Activated CD8-positive, alpha-beta memory T cell treated with anti-CD3 and anti-CD28 coated beads, Interleukin-2, amount 50 U/mL, for 1 hour (primary cell): ENCODE results near the gene FURIN.
"Not testable (repeated sequence)": the region's sequence is repeated elsewhere in the genome, so short reads cannot be mapped to it uniquely, and the experiment has no call there.

Experiments used
- DNase-seq: peaks from one replicate; pipeline ENCODE4 v3.0.0-alpha.2; 2020; ENCODE audit errors: extremely low read depth

The FURIN gene

DNA sequence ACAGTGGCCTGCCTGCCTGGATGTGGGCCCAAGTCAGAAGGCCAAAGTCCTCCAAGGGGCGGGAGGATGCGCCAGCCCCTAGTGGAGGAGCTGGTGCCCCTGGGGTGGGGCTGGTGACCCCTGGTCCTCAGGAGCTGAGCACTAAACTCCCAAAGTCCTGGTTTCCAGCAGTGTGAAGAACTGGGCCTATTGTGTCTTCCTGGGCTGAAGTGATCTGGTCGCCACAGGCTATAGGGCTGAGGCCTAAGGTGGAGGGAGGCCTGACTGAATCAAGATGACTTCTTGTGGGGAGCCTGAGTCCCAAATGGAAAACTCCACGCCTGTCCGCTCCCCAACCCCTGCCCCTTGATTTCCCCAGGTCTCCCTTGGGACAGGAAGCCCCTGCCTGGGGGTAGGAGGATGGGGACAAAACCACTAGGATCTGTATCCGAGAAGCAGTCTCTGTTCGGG, 15.2 kb downstream of the FURIN start:
- no peak for DNase-seq

DNA sequence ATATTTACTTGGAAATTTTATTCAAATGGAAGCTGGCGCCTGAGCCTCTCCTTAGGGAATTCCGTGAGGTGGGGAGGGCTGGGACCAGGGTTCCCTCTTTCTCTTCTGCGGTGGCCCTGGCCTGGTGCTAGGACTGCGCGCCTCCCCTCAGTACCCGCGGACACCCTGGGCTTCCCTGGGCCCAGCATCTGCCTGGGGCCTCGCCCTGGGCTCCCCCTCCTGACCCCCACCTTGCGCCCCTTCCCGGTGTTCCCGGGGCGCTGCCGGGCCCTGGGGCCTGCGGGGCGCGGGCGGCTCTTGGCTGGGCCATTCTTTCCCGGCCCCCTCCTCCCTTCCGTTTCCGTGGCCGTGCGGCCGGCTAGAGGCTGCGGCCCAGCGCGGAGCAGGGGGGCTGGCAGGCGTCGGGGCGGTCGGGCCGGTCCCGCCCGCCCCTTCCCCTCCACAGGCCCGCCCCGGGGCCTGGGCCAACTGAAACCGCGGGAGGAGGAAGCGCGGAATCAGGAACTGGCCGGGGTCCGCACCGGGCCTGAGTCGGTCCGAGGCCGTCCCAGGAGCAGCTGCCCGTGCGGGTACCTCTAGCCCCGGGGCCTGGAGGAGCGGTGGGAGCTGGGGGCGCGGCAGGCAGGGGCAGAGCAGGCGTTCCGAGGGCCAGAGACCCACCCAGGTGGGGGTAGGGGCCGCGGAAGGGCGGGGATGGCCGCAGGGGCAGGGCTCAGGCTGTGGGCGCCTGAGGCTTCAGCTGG, 15.8 kb downstream of the FURIN start, which contains the start of gene FES:
TSS of gene FES (plus strand) at position 529 of the 743 bp plus-strand sequence. CDS start 542 bp downstream, outside the sequence.
- DNase-seq, result no peak

DNA sequence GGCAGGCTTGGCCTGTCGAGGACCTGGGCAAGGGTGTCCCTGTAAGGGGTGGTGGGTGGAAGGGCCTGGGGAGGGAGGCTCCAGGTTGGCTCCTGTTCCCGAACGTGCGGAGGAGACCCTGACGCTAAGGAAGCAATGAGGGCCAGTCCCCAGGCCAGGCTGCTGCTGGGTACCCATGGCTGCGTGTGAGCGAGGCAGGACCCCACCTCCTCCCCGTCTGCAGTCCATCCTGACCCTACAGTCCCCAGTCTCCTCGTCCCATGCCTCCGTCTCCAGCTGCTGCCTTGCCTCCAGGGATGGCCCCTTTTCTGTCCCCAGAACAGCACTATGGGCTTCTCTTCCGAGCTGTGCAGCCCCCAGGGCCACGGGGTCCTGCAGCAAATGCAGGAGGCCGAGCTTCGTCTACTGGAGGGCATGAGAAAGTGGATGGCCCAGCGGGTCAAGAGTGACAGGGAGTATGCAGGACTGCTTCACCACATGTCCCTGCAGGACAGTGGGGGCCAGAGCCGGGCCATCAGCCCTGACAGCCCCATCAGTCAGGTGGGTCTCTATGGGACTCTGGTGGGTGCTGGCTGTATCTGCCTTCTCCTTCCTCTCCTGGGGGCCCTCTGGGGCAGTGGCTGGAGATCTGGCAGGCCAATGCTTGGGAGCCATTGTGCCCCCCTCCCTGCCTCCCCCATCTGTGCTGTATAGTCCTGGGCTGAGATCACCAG, 16.5 kb downstream of the FURIN start:
- no peak for DNase-seq

DNA sequence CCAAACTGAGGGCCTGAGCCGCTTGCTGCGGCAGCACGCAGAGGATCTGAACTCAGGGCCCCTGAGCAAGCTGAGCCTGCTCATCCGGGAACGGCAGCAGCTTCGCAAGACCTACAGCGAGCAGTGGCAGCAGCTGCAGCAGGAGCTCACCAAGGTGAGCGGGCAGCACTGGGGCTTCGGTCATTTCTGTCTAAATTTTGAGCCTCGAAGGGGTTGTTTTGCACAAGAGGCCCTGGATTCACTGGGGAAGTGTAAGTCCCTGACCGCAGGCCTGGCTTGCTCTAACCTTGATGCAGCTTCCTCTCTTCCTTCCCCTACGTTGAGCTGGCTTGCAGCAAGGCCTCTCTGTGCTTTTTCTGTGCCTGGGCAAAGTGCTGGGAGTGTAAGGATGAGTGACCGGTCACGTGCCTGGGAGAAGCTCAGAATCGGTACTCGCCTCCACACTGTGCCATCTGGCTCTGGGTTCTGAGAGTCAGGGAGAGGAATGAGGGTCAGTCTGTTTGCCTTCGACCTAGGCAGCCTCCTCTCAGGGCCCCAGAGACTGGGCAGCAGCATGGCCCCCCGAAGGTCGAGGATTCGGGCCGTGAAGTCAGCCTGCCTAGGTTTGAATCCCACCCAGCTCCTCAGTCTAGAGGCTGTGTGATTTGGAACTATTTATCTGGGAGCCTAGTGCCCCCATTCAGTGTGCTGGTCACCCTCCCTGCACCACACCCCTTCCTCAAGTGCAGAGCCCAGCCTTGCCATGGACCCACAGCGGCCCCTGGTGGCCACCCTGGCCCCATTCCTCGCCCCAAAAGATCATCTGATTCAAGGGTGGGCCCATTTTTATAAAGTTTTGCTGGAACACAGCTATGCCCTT, 17.3 kb downstream of the FURIN start:
- no peak for DNase-seq

DNA sequence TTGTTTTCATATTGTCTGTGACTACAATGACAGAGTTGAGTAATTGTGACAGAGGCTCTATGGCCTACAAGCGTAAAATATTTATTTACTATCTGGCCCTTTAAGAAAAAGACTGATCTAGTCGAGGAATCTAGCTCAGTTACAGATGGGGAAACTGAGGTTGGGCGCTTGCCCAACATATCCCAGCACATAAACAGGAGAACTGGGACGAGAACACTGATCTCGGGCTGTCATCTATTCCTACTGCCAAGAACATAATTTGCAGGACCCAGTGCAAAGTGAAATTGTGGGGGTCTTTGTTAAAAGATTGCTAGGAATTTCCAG, 17.9 kb downstream of the FURIN start:
- no peak for DNase-seq

DNA sequence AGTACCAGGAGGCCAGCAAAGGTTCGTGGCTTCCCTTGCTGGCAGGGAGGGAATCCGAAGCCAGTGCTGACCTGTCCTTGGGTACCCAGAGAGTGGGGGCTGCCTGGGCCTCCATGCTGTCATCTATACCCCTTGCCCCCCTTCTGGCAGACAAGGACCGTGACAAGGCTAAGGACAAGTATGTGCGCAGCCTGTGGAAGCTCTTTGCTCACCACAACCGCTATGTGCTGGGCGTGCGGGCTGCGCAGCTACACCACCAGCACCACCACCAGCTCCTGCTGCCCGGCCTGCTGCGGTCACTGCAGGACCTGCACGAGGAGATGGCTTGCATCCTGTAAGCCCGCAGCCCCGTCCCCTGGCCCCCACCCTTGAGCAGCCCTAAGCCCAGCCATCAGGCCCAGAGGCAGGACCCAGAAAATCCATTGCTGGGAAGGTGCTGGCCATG, 18.7 kb downstream of the FURIN start:
- no peak for DNase-seq

DNA sequence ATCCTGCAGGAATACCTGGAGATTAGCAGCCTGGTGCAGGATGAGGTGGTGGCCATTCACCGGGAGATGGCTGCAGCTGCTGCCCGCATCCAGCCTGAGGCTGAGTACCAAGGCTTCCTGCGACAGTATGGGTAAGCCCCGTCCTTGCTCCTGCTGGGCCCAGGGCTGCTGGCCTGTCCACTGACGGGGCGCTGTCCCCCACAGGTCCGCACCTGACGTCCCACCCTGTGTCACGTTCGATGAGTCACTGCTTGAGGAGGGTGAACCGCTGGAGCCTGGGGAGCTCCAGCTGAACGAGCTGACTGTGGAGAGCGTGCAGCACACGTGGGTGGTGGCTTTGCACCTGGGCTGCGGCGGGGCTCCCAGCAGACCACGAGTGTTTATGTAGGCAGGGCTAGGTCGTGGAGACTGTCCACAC, 20.9 kb downstream of the FURIN start:
- no peak for DNase-seq

DNA sequence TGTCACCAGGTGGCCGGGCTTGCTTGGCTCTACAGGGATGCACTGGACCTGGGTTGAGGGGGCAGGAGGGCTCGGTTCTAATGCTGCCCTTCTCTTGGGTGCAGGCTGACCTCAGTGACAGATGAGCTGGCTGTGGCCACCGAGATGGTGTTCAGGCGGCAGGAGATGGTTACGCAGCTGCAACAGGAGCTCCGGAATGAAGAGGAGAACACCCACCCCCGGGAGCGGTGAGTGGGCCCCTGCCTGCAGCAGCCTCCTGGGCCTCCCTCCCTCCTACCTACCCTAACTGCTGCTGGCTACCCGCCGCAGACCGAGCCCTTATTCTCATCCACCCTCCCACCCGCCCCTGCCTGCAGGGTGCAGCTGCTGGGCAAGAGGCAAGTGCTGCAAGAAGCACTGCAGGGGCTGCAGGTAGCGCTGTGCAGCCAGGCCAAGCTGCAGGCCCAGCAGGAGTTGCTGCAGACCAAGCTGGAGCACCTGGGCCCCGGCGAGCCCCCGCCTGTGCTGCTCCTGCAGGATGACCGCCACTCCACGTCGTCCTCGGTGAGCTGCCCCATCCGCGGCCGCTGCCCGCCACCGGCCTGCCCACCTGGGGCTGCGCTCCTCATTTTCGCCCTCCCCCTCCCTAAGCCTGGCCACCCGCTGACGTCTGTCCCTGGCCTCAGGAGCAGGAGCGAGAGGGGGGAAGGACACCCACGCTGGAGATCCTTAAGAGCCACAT, 21.5 kb downstream of the FURIN start:
- DNase-seq, result no peak

DNA sequence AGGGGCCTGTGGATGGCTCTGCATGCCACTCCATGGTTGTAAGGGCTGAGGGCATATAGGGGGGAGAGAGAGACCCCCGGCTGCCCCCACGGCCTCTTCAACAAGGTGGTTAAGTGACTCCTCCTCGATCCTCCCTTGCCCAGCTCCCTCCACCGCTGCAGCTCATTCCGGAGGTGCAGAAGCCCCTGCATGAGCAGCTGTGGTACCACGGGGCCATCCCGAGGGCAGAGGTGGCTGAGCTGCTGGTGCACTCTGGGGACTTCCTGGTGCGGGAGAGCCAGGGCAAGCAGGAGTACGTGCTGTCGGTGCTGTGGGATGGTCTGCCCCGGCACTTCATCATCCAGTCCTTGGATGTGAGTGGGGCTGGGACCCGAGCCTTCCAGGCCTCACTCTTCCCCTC, 22.5 kb downstream of the FURIN start:
- no peak for DNase-seq

DNA sequence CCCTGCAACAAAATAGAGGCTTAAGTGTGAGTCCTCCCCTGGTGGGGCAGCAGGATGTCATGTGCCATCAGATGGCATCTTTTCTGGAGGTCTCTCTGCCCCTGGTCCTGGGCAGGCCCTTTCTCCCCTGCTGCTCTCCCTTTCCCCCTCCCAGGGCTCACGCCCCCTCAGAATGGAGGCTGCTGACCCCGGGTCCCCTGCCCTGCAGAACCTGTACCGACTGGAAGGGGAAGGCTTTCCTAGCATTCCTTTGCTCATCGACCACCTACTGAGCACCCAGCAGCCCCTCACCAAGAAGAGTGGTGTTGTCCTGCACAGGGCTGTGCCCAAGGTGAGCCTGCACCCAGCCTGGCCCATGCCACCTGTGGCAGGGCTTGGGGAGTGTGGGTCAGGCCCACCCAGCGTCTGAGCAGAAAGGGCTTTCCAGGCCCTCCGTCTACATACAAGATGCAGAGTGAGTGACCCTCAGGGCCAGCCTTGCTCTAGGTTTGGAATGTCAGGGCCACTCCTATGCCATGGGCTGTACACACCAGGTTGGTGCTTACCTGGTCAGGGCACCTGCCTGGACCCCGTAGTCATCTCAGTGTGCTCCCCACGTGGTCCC, 23.1 kb downstream of the FURIN start:
- no peak for DNase-seq

DNA sequence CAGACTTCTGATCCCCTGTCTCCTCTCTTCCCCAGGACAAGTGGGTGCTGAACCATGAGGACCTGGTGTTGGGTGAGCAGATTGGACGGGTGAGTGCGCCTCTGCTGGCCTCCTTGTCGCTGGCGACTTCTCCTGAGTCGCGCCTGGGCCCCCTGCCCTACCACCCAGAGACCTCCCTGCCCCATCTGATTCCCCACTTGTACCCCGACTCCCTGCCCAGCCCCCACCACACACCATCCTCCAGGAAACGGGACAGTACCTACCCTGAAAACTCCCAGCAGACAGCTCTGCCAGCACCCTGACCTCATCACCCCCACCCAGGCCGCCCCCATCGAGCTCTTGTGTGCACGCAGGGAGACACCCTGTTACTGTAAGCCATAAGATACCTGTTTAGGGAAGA, 23.6 kb downstream of the FURIN start:
- DNase-seq, result no peak

DNA sequence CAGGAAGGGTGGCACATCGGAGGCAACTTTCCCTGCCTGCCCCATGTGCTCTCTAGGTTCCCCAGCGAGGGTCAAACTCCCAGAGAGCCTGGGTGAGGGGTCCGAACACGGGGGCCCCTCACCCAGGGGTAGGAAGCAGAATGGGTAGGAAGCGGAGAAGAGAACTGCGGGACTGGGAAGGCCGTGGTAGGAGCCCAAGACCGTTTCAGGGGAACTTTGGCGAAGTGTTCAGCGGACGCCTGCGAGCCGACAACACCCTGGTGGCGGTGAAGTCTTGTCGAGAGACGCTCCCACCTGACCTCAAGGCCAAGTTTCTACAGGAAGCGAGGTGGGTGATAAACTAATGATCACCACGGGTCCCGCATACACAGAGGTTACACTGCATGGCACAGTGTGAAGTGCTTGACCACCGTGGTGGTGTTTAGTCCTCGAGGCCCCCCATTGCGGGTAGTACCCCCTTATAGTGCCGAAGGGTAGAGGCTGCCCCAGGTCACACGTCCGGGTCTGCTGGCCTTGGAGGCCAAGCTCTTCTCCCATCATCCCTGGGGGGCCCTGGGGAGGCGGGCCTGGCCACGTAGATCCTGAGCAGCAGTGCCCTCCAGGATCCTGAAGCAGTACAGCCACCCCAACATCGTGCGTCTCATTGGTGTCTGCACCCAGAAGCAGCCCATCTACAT, 24.2 kb downstream of the FURIN start:
- DNase-seq, result no peak

DNA sequence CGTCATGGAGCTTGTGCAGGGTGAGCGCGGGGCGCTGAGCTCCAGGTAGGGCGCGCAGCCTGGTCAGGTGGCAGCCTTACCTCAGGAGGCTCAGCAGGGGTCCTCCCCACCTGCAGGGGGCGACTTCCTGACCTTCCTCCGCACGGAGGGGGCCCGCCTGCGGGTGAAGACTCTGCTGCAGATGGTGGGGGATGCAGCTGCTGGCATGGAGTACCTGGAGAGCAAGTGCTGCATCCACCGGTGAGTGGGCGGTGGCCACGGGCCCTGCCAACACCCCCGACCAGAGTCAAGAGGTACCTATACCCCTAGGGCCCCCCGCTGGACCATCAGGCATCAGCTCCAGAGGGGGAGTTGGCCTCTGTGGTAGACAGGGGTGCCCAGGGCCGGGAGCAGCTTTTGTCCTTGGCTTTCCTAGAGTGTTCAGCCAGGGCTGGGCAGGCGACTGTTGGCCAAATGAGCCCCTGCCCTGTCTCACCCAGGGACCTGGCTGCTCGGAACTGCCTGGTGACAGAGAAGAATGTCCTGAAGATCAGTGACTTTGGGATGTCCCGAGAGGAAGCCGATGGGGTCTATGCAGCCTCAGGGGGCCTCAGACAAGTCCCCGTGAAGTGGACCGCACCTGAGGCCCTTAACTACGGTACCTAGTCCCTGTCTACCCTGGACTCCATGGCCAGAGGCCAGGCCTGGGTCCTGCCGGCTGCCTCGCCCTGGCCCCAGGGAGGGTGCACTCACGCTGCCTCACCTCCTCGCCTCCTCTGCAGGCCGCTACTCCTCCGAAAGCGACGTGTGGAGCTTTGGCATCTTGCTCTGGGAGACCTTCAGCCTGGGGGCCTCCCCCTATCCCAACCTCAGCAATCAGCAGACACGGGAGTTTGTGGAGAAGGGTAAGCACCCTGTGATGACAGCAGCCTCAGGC, 25.0 kb downstream of the FURIN start:
- DNase-seq, result no peak

DNA sequence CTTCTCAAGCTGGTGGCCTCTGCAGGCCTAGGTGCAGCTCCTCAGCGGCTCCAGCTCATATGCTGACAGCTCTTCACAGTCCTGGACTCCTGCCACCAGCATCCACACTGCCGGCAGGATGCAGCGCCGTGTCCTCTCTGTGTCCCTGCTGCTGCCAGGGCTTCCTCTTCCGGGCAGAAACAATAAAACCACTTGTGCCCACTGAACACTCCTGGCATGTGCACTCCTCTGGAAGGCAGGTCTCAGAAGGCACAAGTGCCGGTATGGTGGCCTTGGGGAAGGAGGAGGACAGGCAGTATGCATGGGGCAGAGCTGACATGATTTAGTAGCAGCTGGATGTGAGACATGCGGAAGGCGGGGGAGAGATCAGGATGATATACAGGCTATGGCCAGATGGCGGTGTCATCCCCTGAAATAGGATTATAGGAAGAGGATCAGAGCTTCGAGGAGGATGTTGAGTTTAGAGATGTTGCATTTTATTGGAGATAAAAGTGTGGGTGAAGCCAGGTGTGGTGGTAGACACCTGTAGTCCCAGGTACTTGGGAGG, 27.3 kb downstream of the FURIN start:
- no peak for DNase-seq

DNA sequence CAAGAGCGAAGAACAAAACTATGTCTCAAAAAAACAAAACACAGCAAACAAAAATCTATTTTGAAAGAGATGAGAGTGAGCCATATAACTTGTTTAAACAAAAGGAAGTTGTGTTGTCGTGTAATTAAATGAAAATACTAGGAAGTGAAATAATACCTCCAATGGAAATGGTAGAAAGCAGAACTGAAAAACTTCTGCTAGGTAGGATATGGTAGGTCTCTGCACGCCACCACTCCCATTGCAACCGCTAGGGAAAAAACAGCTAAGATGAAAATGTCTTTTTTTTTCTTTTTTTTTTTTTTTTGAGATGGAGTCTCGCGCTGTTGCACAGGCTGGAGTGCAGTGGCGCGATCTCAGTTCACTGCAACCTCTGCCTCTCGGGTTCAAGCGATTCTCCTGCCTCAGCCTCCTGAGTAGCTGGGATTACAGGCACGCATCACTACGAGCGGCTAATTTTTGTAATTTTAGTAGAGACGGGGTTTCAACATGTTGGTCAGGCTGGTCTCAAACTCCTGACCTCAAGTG, 28.8 kb downstream of the FURIN start:
- not testable (repeated sequence) for DNase-seq

DNA sequence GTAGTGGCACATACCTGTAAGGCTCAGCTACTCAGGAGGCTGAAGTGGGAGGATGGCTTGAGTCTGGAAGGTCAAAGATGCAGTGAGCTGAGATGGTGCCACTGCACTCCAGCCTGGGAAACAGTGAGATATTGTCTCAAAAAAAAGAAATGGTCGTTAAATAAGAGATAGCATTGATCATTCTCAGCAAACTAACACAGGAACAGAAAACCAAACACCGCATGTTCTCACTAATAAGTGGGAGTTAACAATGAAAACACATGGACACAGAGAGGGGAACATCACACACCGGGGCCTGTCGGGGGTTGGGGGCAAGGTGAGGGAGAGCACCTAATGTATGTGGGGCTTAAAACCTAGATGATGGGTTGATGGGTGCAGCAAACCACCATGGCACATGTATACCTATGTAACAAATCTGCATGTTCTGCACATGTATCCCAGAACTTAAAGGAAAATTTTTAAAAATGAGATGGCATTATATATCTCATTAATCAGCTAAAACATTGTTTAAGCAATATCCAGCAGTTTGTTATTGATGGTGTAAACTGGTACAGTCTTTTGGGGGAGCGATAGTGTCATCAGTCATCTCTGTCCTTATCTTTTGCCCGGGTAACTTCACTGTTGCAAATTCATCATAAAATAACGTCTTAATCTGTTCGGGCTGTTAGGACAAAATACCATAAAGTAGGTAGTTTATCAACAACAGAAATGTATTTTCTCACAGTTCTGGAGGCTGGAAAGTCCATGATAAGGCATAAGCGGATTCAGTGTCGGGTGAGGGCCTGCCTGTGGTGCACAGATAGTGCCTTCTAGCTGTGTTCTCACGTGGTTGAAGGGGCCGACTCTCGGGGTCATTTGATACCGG, 33.0 kb downstream of the FURIN start:
- no peak for DNase-seq

DNA sequence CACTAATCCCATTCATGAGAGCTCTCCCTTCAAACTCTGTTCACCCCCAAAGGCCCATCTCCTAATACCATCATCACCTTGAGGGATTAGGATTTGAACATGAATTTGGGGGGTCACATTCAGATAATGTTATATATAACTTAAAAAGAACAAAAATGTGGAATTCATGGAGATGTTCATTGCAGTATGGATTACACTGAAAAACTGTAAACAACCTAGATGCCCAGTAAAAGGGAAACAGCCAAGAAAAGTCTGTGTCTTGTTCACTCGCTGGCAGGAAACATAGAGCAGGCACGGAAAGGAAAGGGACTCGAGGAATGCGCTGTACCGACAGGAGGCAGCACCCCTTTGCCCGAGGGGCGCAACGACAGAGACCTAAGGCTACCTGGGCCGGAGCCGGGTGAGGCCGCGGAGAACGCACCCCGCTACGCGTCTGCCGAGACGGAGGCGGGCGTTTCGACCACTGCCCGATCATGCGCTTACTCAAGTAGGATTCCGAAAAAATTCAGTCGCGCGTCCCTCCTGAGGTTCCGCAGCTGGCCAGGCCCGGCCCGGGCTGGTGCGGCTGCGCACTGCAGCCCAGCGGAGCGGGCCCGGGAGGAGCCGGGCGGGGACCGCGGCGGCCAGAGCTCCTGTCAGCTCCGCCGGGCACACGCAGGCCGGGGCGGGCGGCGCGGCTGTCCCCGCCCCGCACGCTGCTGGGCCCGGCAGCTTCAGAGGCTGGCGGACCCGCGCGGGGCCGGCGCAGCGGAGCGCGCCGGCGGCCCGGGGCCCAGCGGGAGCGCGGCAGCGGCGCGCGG, 33.9 kb downstream of the FURIN start:
- no peak for DNase-seq
